Activated naive CD4-positive, alpha-beta T cell treated with anti-CD3 and anti-CD28 coated beads, Interleukin-2, amount 10 ng/mL, durations not matched to agents 7 days and 5 days (primary cell): Measurements from ENCODE around the gene DDX19B.
"Not testable (repeated sequence)": the region's sequence is repeated elsewhere in the genome, so short reads cannot be mapped to it uniquely, and the experiment has no call there.

Source experiments
- CTCF ChIA-PET: fragments of 350-600 bp; sonication (Branson Sonifier 250); formaldehyde crosslinking; loops from one replicate; lab custom pipeline; 2021; ENCODE audit warnings: antibody characterized with exemption; lab: Charles Lee
- DNase-seq: peaks from one replicate; pipeline ENCODE4 v3.0.0-alpha.2; 2020
- H3K27ac Mint-ChIP-seq: one replicate; pipeline ENCODE4 v1.8.0; 2021; ENCODE audit warnings: mild to moderate bottlenecking, moderate library complexity, mixed read lengths
- H3K27me3 Mint-ChIP-seq: one replicate; pipeline ENCODE4 v1.8.0; 2021; ENCODE audit warnings: mild to moderate bottlenecking, mixed read lengths
- H3K36me3 Mint-ChIP-seq: one replicate; pipeline ENCODE4 v1.8.0; 2021; ENCODE audit warnings: mixed read lengths
- H3K4me1 Mint-ChIP-seq: one replicate; pipeline ENCODE4 v1.8.0; 2021; ENCODE audit warnings: mixed read lengths
- H3K4me3 Mint-ChIP-seq: one replicate; pipeline ENCODE4 v1.8.0; 2021; ENCODE audit warnings: mild to moderate bottlenecking, moderate library complexity, mixed read lengths
- H3K9me3 Mint-ChIP-seq: one replicate; pipeline ENCODE4 v1.8.0; 2021; ENCODE audit warnings: mixed read lengths

Gene DDX19B

GRCh38 chr16:70298988-70299938 lies at the start of gene DDX19B:
TSS of gene DDX19B (plus strand) at chr16:70299186. CDS start at chr16:70299298, 112 bp downstream.
- Mint-ChIP-seq H3K36me3 (peaks cover 32% of the 10 kb centered on the region), H3K4me3 (peak within 1 kb of the TSS; percentile 97), H3K9me3 (peaks cover 12% of the 10 kb centered on the region), H3K4me1 (peaks cover 42% of the 10 kb centered on the region), H3K27me3 (no peaks in the 10 kb centered on the region), H3K27ac (peak within 1 kb of the TSS; percentile 98)
- peak; percentile 82 for DNase-seq
- CTCF ChIA-PET = interaction anchor here (1.3 to 3.4 kb wide), 4 partner anchors 9 to 47 kb away, joined by 3 to 11 read pairs (median 6); partner anchors contain the start of genes AARS1 and EXOSC6

GRCh38 chr16:70249697-70250096 lies 49.3 kb upstream of the DDX19B start:
- Mint-ChIP-seq H3K36me3 (peaks cover 33% of the 10 kb centered on the region), H3K27ac (peak overlapping the region; percentile 52), H3K4me3 (peak overlapping the region; percentile 57), H3K4me1 (peaks cover 30% of the 10 kb centered on the region)
- H3K9me3 Mint-ChIP-seq, H3K27me3 Mint-ChIP-seq, DNase-seq: not testable (repeated sequence)
- CTCF ChIA-PET = interaction anchor here (0.9 kb wide), 1 partner anchor 18 kb away, joined by 3 read pairs; no protein-coding TSS in a partner anchor

GRCh38 chr16:70250748-70251628 lies 48.0 kb upstream of the DDX19B start:
- H3K27me3 Mint-ChIP-seq = no peaks in the 10 kb centered on the region
- no peaks in the 10 kb centered on the region for H3K9me3 Mint-ChIP-seq
- peak overlapping the region; percentile 80 for H3K4me3 Mint-ChIP-seq
- CTCF ChIA-PET = interaction anchor here (1.0 to 2.9 kb wide), 9 partner anchors 11 to 157 kb away, joined by 3 to 15 read pairs (median 6); partner anchors contain the start of gene DDX19B
- H3K27ac Mint-ChIP-seq = peak overlapping the region; percentile 92
- peaks cover 40% of the 10 kb centered on the region for H3K36me3 Mint-ChIP-seq
- peak; percentile 54 for DNase-seq
- peaks cover 27% of the 10 kb centered on the region for H3K4me1 Mint-ChIP-seq

- no peaks in the 10 kb centered on the region for H3K27me3 Mint-ChIP-seq
- CTCF ChIA-PET = interaction anchor here (0.6 to 2.9 kb wide), 13 partner anchors 11 to 1596 kb away, joined by 3 to 15 read pairs (median 5); partner anchors contain the start of gene DDX19B
- no peaks in the 10 kb centered on the region for H3K9me3 Mint-ChIP-seq
- peak; percentile 96 for DNase-seq
- peaks cover 25% of the 10 kb centered on the region for H3K4me1 Mint-ChIP-seq
- peaks cover 39% of the 10 kb centered on the region for H3K36me3 Mint-ChIP-seq
- H3K27ac Mint-ChIP-seq = peak within 1 kb of the TSS; percentile 97
- H3K4me3 Mint-ChIP-seq = peak within 1 kb of the TSS; percentile 87
Observed at GRCh38 chr16:70251629-70252354, 47.2 kb upstream of the DDX19B start, which contains the start of gene EXOSC6. TSS of gene EXOSC6 (minus strand) at chr16:70251940. CDS start at chr16:70251900, 40 bp downstream.

DNA sequence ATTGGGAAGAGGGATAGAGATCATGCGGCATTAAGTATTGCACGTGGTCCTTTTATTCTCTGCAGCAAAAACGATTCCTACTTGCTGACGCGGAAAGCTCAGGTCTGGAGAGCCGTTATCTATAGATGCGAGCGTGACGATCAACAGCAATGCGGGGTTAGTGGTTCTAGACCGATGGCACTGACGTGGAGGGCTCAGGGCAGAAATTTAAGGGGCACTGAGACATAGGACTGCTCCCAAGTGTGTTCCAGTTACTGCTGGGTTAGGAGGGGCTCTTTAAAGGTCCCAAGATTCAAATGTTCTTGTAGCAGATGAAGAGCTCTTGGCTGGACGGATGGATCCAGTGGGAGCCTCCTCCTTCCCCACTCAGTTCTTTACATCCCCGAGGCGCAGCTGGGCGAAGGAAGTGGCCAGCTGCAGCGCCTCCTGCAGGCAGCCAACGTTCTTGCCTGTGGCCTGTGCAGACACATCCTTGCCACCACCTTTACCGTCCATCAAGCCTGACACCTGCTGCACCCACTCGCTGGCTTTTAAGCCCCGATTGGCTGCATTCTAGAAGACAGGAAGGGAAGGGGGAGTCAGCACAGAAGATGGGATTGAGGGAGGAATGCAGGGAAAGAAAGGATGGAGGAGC lies 46.5 kb upstream of the DDX19B start:
- peaks cover 24% of the 10 kb centered on the region for H3K4me1 Mint-ChIP-seq
- no peaks in the 10 kb centered on the region for H3K9me3 Mint-ChIP-seq
- CTCF ChIA-PET = interaction anchor here (0.6 to 2.9 kb wide), 12 partner anchors 10 to 1595 kb away, joined by 3 to 15 read pairs (median 4); partner anchors contain the start of gene DDX19B
- peak overlapping the region; percentile 97 for H3K27ac Mint-ChIP-seq
- no peak overlapping the region for H3K4me3 Mint-ChIP-seq
- H3K36me3 Mint-ChIP-seq = peaks cover 38% of the 10 kb centered on the region
- H3K27me3 Mint-ChIP-seq = no peaks in the 10 kb centered on the region
- DNase-seq = peak; percentile 34

GRCh38 chr16:70253291-70254106 lies 45.5 kb upstream of the DDX19B start:
- H3K36me3 Mint-ChIP-seq = peaks cover 45% of the 10 kb centered on the region

GRCh38 chr16:70254180-70254964 lies 44.6 kb upstream of the DDX19B start:
- Mint-ChIP-seq H3K9me3 (no peaks in the 10 kb centered on the region), H3K4me1 (peaks cover 14% of the 10 kb centered on the region), H3K4me3 (no peak overlapping the region), H3K27me3 (no peaks in the 10 kb centered on the region), H3K27ac (peak overlapping the region; percentile 42), H3K36me3 (peaks cover 52% of the 10 kb centered on the region)
- DNase-seq = no peak
- CTCF ChIA-PET = interaction anchor here (0.7 to 1.8 kb wide), 5 partner anchors 9 to 778 kb away, joined by 3 to 10 read pairs (median 3); no protein-coding TSS in a partner anchor

More at GRCh38 chr16:70253291-70254106, 45.5 kb upstream of the DDX19B start:
- peak; percentile 56 for DNase-seq
- peaks cover 20% of the 10 kb centered on the region for H3K4me1 Mint-ChIP-seq
- H3K4me3 Mint-ChIP-seq = no peak overlapping the region
- CTCF ChIA-PET = interaction anchor here (0.7 to 2.9 kb wide), 6 partner anchors 9 to 128 kb away, joined by 3 to 15 read pairs (median 7); partner anchors contain the start of gene DDX19B
- H3K27ac Mint-ChIP-seq = peak overlapping the region; percentile 11
- no peaks in the 10 kb centered on the region for H3K9me3 Mint-ChIP-seq
- no peaks in the 10 kb centered on the region for H3K27me3 Mint-ChIP-seq

- Mint-ChIP-seq H3K4me3 (no peak overlapping the region), H3K27me3 (no peaks in the 10 kb centered on the region), H3K27ac (no peak overlapping the region), H3K9me3 (no peaks in the 10 kb centered on the region), H3K36me3 (peaks cover 51% of the 10 kb centered on the region), H3K4me1 (peaks cover 11% of the 10 kb centered on the region)
- CTCF ChIA-PET = interaction anchor here (0.8 to 1.8 kb wide), 2 partner anchors 12 to 778 kb away, joined by 3 to 10 read pairs; no protein-coding TSS in a partner anchor
- no peak for DNase-seq
Observed at GRCh38 chr16:70254965-70255286, 44.1 kb upstream of the DDX19B start.

GRCh38 chr16:70255574-70255973 lies 43.4 kb upstream of the DDX19B start:
- Mint-ChIP-seq H3K27ac (no peak overlapping the region), H3K27me3 (no peaks in the 10 kb centered on the region), H3K36me3 (peaks cover 48% of the 10 kb centered on the region), H3K4me1 (peaks cover 5% of the 10 kb centered on the region), H3K4me3 (no peak overlapping the region), H3K9me3 (no peaks in the 10 kb centered on the region)
- DNase-seq = no peak
- CTCF ChIA-PET = interaction anchor here (0.8 to 1.3 kb wide), 2 partner anchors 12 to 29 kb away, joined by 3 to 4 read pairs; no protein-coding TSS in a partner anchor

DNA sequence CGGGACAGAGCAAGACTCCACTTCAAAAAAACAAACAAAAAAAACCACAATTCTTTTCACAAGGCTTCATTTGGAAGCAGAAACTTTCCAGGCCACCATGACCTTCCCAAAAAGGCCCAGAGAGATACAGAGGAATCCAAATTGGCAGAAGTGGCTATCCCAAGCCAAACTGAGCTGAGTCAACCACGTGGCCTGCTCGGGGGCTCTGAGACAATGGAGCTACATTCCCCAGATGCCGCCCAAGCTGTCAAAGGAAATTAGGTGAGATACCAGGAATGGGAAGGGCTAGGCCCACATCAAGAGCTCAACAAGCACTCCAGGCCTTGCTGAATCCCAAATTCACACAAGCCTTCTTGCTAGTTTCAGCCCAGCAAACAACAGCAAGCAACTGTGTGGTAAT lies 41.6 kb upstream of the DDX19B start:
- Mint-ChIP-seq H3K36me3 (peaks cover 45% of the 10 kb centered on the region), H3K9me3 (no peaks in the 10 kb centered on the region), H3K4me1 (no peaks in the 10 kb centered on the region), H3K27me3 (no peaks in the 10 kb centered on the region), H3K27ac (no peak overlapping the region), H3K4me3 (no peak overlapping the region)
- no peak for DNase-seq
- CTCF ChIA-PET = interaction anchor here (2.7 kb wide), 1 partner anchor 10 kb away, joined by 15 read pairs; no protein-coding TSS in a partner anchor

- CTCF ChIA-PET = interaction anchor here (2.7 kb wide), 1 partner anchor 9 kb away, joined by 15 read pairs; no protein-coding TSS in a partner anchor
- Mint-ChIP-seq H3K4me3 (no peak overlapping the region), H3K27me3 (no peaks in the 10 kb centered on the region), H3K4me1 (no peaks in the 10 kb centered on the region), H3K27ac (no peak overlapping the region), H3K36me3 (peaks cover 44% of the 10 kb centered on the region), H3K9me3 (no peaks in the 10 kb centered on the region)
- no peak for DNase-seq
Observed at GRCh38 chr16:70258065-70258464, 40.9 kb upstream of the DDX19B start.
